ENCODE data around the gene BCO2.

The BCO2 gene

GRCh38 chr11:112172362-112172994 lies 2.8 kb upstream of the BCO2 start:
- H3K4me3 ChIP-seq (ENCODE audit: low read length): no peak overlapping the region
- TF ChIP-seq, protein P1, sequence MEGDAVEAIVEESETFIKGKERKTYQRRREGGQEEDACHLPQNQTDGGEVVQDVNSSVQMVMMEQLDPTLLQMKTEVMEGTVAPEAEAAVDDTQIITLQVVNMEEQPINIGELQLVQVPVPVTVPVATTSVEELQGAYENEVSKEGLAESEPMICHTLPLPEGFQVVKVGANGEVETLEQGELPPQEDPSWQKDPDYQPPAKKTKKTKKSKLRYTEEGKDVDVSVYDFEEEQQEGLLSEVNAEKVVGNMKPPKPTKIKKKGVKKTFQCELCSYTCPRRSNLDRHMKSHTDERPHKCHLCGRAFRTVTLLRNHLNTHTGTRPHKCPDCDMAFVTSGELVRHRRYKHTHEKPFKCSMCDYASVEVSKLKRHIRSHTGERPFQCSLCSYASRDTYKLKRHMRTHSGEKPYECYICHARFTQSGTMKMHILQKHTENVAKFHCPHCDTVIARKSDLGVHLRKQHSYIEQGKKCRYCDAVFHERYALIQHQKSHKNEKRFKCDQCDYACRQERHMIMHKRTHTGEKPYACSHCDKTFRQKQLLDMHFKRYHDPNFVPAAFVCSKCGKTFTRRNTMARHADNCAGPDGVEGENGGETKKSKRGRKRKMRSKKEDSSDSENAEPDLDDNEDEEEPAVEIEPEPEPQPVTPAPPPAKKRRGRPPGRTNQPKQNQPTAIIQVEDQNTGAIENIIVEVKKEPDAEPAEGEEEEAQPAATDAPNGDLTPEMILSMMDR (IDR thresholded peaks at IDR 0.05; ENCODE audit: insufficient read depth, low read depth, low read length, missing control alignments): no peak
- peak; percentile 23 for DNase-seq (ENCODE audit: low read depth)

DNA sequence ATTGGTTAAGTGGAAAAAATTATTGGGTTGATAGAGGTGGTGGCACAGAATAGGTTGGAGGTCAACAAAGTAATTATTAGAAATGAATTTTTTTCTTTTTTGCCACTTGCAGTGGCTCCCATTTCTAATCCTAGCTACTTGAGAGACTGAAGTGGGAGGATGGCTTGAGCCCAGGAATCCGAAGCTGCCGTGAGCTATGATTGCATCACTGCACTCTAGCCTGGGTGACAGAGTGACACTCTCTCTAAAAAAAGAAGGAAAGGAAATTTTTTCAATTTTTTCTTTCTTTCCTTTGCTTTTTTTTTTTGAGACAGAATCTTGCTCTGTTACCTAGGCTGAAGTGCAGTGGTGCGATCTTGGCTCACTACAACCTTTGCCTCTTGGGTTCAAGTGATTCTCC lies 2.2 kb upstream of the BCO2 start:
- H3K4me3 ChIP-seq (ENCODE audit: low read length): no peak overlapping the region
- TF ChIP-seq, protein P1 (IDR thresholded peaks at IDR 0.05; ENCODE audit: insufficient read depth, low read depth, low read length, missing control alignments): no peak
- DNase-seq (ENCODE audit: low read depth): no peak

DNA sequence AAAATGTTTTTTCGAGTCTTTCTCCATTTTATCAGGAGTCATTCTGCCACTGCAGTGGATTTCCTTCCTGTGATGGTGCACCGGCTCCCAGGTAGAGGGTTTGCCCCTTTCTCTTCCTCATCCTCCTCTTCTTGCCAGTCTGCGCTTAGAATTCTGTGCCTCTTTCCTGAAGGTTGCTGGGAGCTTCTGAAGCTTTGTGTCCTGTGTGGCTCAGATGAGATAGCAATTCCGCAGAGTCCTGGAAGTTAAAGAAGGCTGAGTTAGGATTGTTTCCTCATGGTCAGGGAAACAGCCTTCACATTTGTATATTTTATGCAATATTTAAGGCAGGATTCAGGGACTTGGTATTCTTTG lies 264 bp downstream of the BCO2 start:
- no peak overlapping the region for H3K4me3 ChIP-seq (ENCODE audit: low read length)
- no peak for DNase-seq (ENCODE audit: low read depth)
- TF ChIP-seq, protein P1 (IDR thresholded peaks at IDR 0.05; ENCODE audit: insufficient read depth, low read depth, low read length, missing control alignments): no peak

DNA sequence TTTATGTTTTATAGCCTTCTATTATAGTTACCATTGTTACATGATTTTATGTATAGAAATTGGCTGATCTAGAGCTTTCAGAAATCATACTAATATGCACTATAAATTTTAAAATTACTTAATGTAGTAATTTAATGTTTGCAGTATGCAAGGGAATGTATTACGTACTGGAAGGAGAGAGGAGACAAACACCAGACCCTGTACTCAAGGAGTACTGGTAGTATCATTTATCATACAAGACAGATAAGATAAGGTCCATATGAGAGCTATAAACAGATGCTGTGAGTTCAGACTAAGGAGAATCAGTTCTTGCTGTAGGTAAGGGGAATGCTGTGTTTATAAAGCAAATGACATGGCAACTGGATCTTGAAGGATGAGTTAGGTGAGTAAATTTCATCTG lies 765 bp downstream of the BCO2 start:
- H3K4me3 ChIP-seq (ENCODE audit: low read length): no peak overlapping the region

DNA sequence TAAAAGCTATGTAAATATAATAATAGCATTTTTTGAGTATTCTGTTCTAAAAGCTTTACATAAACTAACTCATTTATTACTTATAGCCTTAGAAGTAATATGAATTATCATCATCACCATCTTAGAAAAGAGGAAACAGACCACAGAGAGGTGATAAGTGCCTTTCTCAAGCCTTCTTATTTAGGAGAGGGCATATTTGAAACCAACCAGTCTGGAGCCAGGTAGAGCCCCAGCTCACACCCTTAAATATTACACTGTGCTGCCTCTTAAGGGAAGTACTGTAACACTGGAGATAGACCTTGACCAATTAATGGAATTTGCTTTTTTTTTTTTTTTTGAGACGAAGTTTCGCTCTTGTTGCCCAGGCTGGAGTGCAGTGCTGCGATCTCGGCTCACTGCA lies 2.3 kb downstream of the BCO2 start:
- TF ChIP-seq, protein P1 (IDR thresholded peaks at IDR 0.05; ENCODE audit: insufficient read depth, low read depth, low read length, missing control alignments): no peak
- no peak overlapping the region for H3K4me3 ChIP-seq (ENCODE audit: low read length)
- no peak for DNase-seq (ENCODE audit: low read depth)

More for the DNA sequence above, 765 bp downstream of the BCO2 start:
- TF ChIP-seq, protein P1 (IDR thresholded peaks at IDR 0.05; ENCODE audit: insufficient read depth, low read depth, low read length, missing control alignments): no peak
- no peak for DNase-seq (ENCODE audit: low read depth)

- no peak for DNase-seq (ENCODE audit: low read depth)
- no peak overlapping the region for H3K4me3 ChIP-seq (ENCODE audit: low read length)
- TF ChIP-seq, protein P1 (IDR thresholded peaks at IDR 0.05; ENCODE audit: insufficient read depth, low read depth, low read length, missing control alignments): no peak
Observed at GRCh38 chr11:112178428-112178827, 3.1 kb downstream of the BCO2 start.

DNA sequence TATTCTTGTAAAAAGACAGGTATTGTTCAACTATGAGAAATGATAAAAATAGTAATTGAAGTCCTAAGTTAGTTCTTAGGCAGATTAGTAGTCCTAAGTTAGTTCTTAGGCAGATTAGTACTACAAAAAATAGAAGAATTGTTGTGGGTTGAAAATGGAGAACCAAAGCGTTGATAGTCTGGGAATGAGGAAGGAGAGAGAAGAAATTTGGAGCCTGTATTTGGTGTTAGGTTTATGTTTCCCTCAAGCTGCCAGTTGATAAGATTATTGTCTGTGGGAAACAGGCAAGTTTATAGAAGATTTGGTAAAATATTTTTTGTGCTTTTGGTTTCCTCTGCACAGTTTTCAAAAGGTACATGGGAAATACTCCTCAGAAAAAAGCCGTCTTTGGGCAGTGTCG lies 3.6 kb downstream of the BCO2 start:
- no peak overlapping the region for H3K4me3 ChIP-seq (ENCODE audit: low read length)
- no peak for DNase-seq (ENCODE audit: low read depth)
- TF ChIP-seq, protein P1 (IDR thresholded peaks at IDR 0.05; ENCODE audit: insufficient read depth, low read depth, low read length, missing control alignments): no peak

Data from epithelial cell of esophagus (primary cell).